Activated CD4-positive, alpha-beta T cell treated with anti-CD3 and anti-CD28 coated beads, Interleukin-2, amount 50 U/mL, for 1 hour (primary cell): ENCODE results near the gene PMPCA.
"Not testable (repeated sequence)": the region's sequence is repeated elsewhere in the genome, so short reads cannot be mapped to it uniquely, and the experiment has no call there.

ENCODE experiments used
- DNase-seq: peaks from one replicate; pipeline ENCODE4 v3.0.0-alpha.2; 2020

PMPCA gene

DNA sequence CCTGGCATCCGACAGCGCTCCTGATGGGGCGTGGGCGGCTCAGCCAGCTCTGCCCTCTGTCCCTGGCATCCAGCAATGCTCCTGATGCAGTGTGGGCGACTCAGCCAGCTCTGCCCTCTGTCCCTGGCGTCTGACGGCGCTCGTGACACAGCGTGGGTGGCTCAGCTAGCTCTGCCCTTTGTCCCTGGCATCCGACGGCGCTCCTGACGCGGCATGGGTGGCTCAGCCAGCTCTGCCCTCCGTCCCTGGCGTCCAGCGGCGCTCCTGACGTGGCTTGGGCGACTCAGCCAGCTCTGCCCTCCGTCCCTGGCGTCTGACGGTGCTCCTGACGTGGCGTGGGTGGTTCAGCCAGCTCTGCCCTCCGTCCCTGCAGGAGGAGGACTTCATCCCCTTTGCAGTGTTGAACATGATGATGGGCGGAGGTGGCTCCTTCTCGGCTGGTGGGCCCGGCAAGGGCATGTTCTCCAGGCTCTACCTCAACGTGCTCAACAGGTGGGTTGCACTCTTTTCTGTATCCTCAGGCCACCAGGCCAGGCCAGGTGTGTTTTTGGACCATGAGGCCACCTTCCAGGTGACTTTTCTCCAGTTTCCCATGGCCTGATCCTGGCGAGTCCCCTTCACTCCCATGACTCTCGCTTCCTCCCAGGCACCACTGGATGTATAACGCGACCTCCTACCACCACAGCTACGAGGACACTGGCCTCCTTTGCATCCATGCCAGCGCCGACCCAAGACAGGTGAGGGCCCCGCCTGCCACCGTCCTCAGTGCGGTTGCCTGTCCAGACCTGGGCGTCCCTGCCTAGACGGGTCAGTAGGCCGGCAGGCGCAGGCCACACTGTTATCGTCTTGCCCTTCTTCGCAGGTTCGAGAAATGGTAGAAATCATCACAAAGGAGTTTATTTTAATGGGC lies 8.0 kb downstream of the PMPCA start:
- no peak for DNase-seq

DNA sequence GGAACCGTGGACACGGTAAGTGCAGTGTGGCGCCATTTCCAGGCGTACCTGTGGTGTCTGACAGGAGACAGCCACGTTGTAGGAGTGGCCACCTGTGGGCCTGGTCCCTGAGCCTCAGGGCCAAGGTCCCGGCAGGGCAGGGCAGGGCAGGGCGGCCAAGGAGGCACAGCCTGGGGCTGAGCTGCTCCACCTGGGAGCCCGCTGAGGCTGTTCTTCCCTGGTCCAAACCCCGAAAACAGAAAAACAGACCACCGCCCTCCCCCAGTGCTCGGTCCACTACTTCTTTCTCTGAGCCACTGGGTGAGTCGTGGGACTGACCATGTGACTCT lies 8.6 kb downstream of the PMPCA start:
- DNase-seq: no peak

DNA sequence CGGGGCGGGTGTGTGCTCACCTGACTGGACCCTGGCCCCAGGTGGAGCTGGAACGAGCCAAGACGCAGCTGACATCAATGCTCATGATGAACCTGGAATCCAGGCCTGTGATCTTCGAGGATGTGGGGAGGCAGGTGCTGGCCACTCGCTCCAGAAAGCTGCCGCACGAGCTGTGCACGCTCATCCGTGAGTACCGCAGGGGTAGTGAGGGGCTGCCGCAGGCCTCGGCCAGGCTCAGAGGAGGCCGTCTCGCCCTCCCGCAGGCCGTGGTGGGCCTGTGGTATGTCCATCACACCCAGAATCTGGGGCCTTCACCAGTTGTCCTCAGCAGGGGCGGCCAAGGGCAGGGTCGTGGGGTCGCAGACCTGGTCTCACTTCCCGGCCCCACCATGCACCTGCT lies 11.3 kb downstream of the PMPCA start:
- DNase-seq: no peak

DNA sequence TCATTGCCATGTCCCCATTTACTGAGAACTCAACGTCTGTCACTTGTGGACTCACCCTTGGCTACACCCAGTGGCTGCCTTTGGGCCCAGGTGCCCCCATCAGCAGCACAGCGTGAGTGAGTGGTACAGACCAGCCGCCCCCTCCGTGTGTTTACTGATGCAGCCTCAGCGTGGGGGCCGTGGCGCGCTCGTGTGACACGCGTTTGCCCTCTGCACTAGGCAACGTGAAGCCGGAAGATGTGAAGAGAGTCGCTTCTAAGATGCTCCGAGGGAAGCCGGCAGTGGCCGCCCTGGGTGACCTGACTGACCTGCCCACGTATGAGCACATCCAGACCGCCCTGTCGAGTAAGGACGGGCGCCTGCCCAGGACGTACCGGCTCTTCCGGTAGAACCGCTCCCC lies 12.4 kb downstream of the PMPCA start:
- no peak for DNase-seq

DNA sequence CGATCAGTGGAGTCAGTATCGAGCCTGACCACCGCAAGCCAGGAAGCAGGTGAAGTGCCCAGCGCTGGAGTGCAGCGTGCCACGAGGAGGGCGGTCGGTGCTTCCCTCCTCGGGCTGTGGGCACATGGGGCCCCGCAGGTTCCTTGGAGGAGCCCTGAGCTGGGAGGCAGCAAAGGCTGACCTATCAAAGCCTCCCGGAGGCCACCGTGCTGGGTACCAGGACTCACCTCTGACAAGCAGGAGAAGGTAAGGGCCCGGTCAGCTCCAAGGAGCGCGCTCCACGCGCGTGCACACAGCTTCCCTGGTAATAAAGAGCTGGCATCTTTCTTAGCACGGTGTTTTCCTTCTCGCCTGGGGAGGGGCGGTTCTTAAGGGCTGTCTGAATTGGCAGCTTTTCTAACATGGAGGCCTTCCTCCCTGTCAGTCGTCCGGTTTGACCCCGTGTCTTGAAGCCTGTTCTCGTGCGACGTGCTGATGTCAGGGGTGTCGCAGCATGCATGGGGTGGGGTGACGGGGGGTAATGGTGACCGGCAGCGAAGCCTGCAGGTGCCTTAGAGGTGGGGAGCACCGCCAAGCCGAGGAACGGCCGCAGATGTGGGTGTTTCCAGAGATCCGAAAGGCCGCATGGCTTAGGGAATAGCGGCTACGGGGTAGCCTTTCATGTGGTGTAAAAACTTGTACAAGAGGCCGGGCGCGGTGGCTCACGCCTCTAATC lies 13.1 kb downstream of the PMPCA start:
- DNase-seq: no peak

DNA sequence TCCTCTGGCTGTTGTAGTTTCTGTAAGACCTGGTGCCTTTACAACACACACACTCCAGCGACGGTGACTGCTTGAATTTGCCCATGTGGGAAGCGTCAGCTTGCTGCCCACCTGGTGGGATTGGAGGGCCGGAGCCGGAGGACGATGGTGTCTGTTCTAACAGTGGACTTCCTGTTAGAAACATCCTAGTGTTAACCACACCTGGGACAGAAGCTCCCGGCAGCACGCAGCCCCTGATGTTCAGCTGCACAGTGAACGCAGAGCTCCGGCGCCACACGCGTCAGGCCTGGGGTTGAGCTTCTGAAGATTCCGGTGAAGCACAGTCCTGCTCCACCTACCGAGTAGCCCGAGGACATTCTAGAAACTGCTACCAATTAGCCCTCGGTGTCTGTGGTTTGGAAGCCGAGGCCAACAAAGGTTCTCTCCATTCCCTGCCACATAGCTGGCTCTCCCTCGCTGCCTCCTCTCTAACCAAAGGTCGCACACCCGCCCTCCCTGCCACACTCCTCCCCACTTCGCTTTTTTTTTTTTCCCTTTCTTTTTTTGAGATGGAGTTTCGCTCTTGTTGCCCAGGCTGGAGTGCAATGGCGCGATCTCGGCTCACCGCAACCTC lies 14.4 kb downstream of the PMPCA start:
- DNase-seq: no peak

DNA sequence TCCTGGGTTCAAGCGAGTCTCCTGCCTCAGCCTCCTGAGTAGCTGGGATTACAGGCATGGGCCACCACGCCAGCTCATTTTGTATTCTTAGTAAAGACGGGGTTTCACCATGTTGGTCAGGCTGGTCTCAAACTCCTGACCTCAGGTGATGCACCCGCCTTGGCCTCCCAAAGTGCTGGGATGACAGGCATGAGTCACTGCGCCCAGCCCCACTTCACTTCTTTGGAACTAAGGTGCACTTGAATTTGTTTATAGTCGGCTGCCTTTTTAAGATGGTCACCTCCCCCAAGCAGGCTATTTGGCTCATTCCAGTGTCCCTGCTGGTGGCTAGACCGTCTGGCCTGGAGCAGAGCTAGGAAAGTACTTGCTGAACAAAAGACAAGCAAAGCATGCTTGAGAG lies 14.9 kb downstream of the PMPCA start:
- not testable (repeated sequence) for DNase-seq

DNA sequence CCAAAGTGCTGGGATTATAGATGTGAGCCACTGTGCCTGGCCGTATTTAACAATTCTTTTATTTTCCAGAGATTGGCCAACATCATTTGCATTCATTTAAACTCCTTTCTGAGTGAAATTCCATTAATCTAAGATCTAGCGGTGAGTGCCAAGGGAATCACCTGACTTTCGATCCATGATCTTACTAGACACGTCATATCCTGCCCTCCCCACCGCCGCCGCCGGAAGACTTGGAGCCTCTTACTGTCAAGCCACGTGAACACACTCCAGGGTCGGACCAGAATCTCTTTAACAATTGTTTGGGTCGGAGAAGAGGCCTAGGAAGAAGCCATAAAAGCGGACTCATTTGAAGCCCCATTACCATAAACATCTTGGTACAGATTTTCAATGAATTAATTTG lies 16.3 kb downstream of the PMPCA start:
- no peak for DNase-seq

DNA sequence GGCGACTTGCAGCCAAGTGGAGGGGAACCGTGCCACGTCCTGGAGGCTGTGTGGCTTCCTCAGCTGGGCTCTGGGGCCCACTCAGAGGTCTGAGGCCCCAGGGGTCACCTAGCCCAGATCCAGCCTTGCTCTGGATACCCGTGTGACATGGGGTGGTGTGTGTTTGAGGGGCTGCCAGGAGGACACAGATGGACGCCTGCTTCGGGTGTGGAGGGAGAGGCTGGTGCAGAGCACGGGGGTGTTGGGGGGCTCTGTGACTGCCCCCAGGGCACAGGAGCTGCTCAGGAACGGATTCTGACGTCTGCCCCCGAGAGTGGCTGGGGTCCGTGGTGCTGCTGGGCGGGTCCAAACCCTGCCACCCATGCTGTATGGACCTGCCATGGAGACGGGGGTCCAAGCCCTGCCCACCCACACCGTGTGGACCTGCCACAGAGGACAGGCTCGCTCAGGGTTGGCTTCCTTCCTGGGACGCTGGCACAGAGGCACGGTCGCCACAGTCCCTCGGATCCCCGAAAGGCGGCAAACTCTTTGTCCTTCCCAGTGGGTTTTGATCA lies 18.7 kb downstream of the PMPCA start:
- no peak for DNase-seq

DNA sequence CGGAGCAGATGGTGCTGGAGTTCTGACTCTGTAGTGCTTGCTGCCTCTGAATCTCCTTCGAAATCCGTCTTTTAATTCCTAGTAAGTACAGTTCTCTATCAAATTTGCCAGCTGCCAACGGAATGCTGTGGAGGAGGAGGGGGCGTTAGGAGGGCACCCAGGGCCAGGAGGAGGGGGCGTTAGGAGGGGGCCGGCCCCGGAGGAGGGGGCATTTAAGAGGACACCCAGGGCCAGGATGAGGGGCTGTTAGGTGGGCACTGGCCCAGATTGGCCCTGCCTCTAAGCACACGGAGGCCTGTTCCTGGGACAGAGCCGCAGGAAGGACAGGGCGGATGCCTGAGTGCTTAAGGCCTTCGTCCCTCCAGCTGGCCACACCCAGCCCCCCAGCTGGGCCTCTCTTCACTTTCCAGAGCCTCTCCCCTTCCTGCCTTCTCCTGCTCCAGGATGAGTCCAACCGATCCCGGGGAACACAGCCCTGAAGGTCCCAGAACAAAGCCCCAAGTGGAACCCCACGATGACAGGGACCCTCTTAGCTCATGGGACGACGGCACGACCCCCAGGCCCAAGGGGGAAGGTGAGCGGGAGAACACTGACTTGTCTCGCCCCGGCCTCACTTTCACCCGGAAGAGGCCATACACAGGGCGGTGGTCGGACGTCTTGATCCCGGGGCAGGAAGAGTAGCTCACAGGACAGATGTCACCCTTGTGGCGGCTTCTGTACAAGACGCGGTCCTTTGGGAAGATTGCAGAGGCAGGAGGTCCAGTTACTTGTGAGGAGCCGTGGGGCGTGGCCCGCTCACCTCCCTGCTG lies 19.4 kb downstream of the PMPCA start:
- no peak for DNase-seq

DNA sequence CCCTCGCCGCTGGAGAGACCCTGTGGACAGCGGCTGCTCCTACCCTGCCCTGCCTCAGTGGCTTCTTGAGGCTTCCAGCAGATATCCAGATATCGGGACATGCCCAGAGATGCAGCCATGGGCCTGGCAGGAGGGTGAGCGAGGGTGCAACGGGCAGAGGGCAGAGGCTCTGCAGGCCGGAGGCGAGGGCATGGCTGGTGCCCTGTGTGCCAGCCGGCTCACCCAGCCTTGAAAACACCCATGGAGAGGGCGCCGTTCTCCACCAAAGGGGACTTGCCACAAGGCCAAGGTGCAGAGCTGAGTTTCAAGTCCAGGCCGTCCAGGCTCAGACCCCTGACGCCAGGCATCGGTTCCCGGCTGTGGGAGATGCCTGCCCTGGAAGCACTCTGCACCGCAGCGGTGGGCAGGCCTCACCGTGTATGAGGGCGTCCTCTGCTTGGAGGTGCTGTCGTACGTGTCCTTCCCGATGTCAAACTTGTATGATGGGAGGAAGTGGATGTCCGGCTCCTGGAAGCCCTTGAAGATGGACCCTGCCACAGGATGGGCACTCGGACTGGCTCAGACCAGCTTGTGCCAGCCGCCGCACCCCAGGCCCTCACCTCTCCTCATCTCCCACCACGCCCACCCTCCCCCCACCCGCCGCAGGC lies 20.3 kb downstream of the PMPCA start:
- no peak for DNase-seq

DNA sequence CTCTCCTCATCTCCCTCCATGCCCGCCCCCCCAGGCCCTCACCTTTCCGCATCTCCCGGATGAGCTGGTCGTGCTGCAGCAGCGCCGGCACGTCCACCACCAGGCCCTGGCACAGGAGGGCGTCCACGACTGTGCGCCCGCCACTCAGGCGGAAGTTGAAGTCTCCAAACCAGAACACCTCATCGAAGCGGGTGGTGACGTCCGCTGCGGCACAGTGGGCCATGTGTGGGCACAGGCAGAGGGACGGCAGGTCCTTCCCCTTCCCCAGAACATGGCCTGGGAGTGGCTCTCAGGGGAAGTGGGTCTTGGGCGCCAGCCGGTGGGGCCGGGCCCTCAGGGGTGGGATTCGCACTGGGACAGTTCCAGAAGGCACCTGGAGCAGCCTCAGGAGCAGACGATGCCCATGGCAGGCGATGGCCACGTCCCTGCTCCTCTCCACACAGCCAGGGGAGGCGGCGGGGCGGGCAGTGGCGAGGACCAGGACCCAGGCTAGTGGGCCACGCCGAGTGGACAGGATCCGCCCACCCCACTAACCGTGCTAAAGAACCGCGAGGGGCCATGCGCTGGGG lies 21.4 kb downstream of the PMPCA start:
- no peak for DNase-seq

DNA sequence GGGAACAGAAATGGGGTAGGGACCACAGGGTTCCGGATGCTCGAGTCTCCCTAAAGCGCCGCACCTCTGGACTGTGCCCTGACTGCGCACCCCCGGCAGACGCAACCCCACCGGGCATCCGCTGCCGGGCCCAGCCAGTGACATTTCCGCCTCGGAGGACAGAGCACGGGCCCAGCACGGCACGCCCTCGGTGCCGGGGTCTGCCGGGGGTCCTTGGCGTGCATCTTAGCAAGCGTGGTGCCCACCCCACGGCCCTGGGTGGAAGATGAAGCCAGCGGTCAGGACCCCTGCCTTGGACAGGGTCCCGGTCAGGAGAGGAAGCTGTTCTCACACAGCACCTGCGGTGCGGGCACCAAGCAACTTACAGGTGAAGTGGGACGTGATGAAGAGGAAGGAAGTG lies 22.1 kb downstream of the PMPCA start:
- no peak for DNase-seq

DNA sequence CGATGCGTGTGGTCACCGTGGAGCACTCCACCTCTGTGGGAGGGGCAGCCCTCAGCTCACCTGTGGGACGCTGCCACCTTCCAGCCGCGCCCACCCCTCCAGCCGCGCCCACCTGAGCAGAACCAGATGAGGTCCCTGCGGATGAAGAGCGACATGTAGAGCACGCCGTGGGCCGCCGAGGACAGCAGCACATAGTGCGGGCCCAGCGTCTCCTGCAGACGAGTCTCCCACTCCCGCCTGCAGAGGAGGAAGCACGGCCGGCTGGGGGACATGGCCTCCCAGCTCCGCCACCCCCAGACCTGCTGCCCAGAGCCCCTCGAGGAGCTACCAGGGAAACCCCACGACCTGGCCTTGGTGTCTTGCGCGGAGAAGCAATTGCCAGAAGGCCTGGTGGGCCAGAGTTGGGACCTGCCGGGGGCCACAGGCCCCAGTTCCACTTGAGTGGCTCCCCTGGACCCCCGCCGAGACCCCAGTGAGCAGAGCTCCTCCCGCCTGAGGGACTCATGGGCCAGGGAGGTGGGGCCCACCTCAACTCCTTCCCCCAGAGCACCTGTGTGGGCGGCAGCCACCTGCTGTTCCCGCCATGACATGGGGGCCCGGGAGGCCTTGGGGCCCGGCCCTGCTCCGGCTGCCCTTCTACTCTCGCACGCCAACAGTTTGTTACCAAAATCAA lies 22.7 kb downstream of the PMPCA start:
- no peak for DNase-seq

DNA sequence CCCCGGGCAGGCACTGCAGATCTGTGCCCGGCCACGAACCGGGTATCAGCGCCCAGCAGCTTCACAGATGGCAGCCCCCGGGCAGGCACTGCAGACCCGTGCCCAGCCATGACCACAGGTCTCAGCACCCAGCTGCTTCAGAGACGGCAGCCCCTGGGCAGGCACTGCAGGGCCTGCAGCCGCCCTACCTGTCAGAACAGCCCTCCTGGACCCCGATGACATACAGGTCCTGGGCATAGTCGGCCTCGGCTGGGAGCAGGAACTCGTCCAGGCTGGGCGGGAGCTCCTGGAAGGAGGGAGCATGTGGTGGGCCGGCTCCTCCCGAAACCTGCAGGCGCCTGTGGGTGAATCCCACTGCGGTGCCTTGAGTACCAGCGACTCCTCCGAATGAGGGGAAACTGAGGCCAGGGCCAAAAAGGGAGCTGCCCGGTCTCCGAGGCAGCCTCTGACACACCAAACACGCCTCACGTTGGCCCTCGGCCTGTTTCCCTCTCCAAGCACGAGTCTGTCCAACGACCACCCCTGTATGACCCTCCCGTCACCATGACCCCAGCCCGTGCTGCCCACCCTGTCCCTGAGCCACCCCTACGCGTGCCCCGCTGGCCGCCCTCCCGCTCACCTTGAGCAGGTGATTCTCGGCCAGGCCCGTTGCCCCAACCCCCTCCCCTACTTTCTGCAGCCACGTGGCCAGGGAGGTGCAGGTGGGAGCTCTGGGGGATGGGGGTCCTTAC lies 23.6 kb downstream of the PMPCA start:
- no peak for DNase-seq

DNA sequence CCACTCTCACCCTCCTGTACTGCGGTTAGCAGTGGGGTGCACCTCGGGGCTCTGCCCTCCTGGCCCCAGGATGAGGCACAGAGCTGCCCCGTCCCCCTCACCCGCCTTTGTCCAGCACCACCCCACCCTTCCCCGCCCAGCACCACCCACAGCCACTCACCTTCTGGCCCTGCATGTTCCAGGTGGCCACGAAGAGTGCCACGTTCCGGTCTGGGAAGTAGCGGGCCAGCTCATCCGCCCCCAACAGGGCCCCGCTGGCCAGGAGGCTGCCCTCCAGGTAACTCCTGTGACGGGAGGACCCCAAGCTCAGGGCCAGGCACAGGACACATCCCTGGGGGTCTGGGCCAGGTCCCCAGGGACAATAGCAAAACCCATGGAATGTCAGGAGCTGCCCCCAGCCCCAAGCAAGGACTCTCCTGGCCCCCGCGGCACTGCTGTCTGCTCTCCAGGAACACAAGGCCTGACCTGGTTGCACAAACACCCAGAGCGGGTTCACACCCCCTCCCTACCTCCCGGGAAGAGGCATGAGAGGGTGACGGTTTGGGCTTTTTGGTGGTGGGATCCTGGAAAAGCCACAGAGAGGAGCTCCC lies 24.2 kb downstream of the PMPCA start:
- DNase-seq: no peak

DNA sequence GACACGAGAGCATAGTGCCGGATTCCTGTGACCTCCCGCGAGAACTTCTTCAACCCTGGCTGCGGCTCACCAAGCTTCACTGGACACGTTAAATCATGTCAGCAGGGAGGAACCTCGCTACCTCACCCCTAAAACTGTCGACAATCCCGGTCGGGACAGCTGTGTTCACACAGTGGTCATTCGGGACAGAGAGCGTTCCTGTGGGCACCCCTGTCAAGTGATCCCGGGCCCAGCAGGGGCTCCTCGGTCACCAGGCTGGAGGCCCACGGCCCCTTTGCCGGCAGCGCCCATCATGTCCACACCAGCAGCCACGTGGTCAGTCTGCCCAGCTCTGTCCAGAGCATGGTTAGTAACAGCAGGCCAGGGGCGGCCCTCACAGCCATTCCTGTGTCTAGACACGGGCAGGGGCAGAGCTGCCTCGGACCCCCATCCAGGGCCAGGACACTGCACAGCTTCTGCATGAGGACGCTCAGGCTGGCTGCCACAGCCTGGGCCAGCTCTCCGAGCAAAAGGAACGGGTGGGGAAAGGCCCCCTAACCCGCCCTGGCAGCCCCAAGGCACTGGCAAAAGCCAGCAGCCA lies 25.7 kb downstream of the PMPCA start:
- DNase-seq: no peak

DNA sequence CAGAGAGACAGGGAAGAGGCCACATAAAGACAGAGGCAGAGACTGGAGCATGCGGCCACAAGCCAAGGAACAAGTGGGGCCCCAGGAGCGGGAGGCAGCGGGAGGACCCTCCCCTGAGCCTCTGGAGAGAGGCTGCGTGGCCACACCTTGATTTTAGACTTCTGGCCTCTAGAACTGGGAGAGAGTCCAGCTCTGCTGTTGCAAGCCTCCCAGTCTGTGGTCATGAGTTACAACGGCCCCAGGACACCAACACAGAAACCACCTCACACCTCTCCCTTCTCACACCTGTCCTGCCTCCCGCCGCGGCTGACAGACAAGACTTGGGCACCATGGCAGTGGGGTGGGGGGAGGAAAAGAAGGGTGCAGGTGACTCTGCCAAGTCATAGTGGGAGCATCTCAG lies 27.0 kb downstream of the PMPCA start:
- DNase-seq: no peak

DNA sequence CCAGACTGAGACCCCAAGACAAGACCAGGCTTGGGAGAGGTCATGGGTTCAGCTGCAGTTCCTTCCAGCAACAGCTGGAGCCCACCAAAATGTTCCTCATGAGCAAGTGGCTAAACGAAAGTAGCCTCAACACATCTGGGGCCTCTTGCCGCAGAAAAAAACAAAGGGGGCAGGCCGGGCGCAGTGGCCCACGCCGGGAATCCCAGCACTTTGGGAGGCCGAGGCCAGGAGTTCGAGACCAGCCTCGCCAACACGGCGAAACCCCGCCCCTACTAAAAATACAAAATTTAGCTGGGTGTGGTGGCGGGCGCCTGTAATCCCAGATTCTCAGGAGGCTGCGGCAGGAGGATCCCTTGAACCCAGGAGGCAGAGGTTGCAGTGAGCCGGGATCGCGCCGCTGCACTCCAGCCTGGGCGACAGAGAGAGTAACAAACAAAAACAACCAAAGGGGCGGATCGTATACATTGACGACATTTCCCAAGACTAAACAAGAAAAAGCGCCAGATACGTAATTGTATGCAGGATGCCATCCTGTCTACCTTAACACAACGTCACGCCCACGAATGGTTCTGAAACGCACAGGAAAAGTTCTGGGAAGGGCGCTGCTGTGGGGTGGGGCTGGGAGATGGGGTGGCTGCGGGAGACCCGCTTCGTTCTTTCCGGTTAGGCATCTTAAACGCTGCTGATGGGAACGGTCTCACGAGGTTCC lies 27.5 kb downstream of the PMPCA start:
- DNase-seq: no peak
